IPS DF 6.9 (cell line): ENCODE data around the gene SNTB2.

Source experiments
- DNase-seq: peaks from one replicate; pipeline ENCODE4 v3.0.0-alpha.2; 2013; ENCODE audit warnings: low read depth, low spot score
- H3K27ac ChIP-seq: one replicate; pipeline ENCODE4 v1.5.1; 2013; ENCODE audit warnings: low read length, control low read depth
- H3K27me3 ChIP-seq: 2 replicates; pipeline ENCODE4 v1.6.1; 2013; ENCODE audit warnings: mild to moderate bottlenecking, low read length; ENCODE audit not compliant: control insufficient read depth, insufficient read depth
- H3K36me3 ChIP-seq: 2 replicates; pipeline ENCODE4 v1.6.1; 2013; ENCODE audit warnings: low read length; ENCODE audit not compliant: control insufficient read depth, insufficient read depth
- H3K4me1 ChIP-seq: 2 replicates; pipeline ENCODE4 v1.6.1; 2013; ENCODE audit warnings: low read length; ENCODE audit not compliant: control insufficient read depth, insufficient read depth
- H3K4me3 ChIP-seq: 2 replicates; pipeline ENCODE4 v1.5.1; 2013; ENCODE audit warnings: mild to moderate bottlenecking, low read length
- H3K9me3 ChIP-seq: 2 replicates; pipeline ENCODE4 v1.6.1; 2013; ENCODE audit warnings: low read length, inconsistent platforms; ENCODE audit not compliant: control insufficient read depth, insufficient read depth
- WGBS: extraction: QIAGEN DNeasy Blood & Tissue Kit; methylation state at CpG from one replicate; pipeline ENCODE4 v1.1.7; 2013; ENCODE audit warnings: mixed read lengths, missing lambda C conversion rate; ENCODE audit not compliant: insufficient read length, insufficient coverage; 5-methylcytosine and 5-hydroxymethylcytosine counted together

SNTB2 gene

GRCh38 chr16:69160192-69160591 lies 26.8 kb upstream of the SNTB2 start:
- H3K9me3 ChIP-seq = no peaks in the 10 kb centered on the region

DNA sequence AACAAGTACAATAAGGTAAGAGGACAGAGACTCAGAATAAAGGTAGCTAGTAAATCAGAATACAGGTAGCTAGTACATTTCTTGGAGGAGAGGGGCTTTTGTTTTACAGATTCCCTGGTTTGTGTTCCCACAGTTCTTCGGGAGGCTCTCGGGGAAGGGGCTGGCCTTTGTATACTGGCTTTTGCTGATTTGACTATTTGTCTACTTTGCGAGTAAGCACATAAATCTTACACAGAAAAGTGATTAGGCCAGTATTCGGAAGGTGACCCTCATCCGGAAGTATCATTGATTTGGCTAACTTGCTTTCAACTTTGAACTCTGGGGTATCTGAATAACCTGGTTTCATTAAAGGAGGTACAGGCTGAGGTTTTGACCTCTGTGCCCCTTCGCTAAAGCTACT lies 21.4 kb upstream of the SNTB2 start:
- H3K27ac ChIP-seq = no peak overlapping the region
- H3K36me3 ChIP-seq = peaks cover 34% of the 10 kb centered on the region; the same call in 1 of the 2 replicates
- H3K27me3 ChIP-seq = no peaks in the 10 kb centered on the region
- DNase-seq = no peak
- H3K9me3 ChIP-seq = no peaks in the 10 kb centered on the region
- WGBS = no CpG with 5 or more reads among the region's 6 CpGs
- H3K4me3 ChIP-seq = no peak overlapping the region
- H3K4me1 ChIP-seq = no peaks in the 10 kb centered on the region

More at GRCh38 chr16:69160192-69160591, 26.8 kb upstream of the SNTB2 start:
- Histone ChIP-seq H3K27ac (no peak overlapping the region), H3K4me1 (no peaks in the 10 kb centered on the region), H3K36me3 (peaks cover 33% of the 10 kb centered on the region; the same call in 1 of the 2 replicates), H3K4me3 (no peak overlapping the region), H3K27me3 (no peaks in the 10 kb centered on the region)
- no CpG with 5 or more reads among the region's 1 CpG for WGBS
- no peak for DNase-seq

GRCh38 chr16:69166221-69166833 lies 20.6 kb upstream of the SNTB2 start:
- no CpG with 5 or more reads among the region's 8 CpGs for WGBS
- DNase-seq = no peak
- Histone ChIP-seq H3K27me3 (no peaks in the 10 kb centered on the region), H3K4me3 (no peak overlapping the region), H3K36me3 (peaks cover 31% of the 10 kb centered on the region; the same call in 1 of the 2 replicates), H3K27ac (no peak overlapping the region), H3K9me3 (no peaks in the 10 kb centered on the region), H3K4me1 (no peaks in the 10 kb centered on the region)

- no peaks in the 10 kb centered on the region for H3K4me1 ChIP-seq
- H3K9me3 ChIP-seq = no peaks in the 10 kb centered on the region
- no peak for DNase-seq
- H3K27ac ChIP-seq = no peak overlapping the region
- 100% methylated on average over 1 of the region's 7 CpGs for WGBS
- H3K36me3 ChIP-seq = peaks cover 26% of the 10 kb centered on the region; the same call in 1 of the 2 replicates
- H3K27me3 ChIP-seq = no peaks in the 10 kb centered on the region
- no peak overlapping the region for H3K4me3 ChIP-seq
These were observed 19.7 kb upstream of the SNTB2 start for GRCh38 chr16:69166946-69167930.

- WGBS = no CpG with 5 or more reads among the region's 4 CpGs
- Histone ChIP-seq H3K27me3 (no peaks in the 10 kb centered on the region), H3K4me1 (no peaks in the 10 kb centered on the region), H3K4me3 (no peak overlapping the region), H3K27ac (no peak overlapping the region), H3K36me3 (peaks cover 23% of the 10 kb centered on the region; the same call in 1 of the 2 replicates), H3K9me3 (no peaks in the 10 kb centered on the region)
- DNase-seq = no peak
These were observed 17.9 kb upstream of the SNTB2 start for GRCh38 chr16:69169051-69169450.

- DNase-seq = no peak
- no peaks in the 10 kb centered on the region for H3K4me1 ChIP-seq
- H3K36me3 ChIP-seq = peaks cover 20% of the 10 kb centered on the region; the same call in 1 of the 2 replicates
- WGBS = no CpG with 5 or more reads among the region's 6 CpGs
- H3K9me3 ChIP-seq = no peaks in the 10 kb centered on the region
- no peak overlapping the region for H3K4me3 ChIP-seq
- H3K27ac ChIP-seq = no peak overlapping the region
- no peaks in the 10 kb centered on the region for H3K27me3 ChIP-seq
These were observed 17.2 kb upstream of the SNTB2 start for GRCh38 chr16:69169607-69170352.

GRCh38 chr16:69171325-69172084 lies 15.5 kb upstream of the SNTB2 start:
- Histone ChIP-seq H3K36me3 (peaks cover 13% of the 10 kb centered on the region; the same call in 1 of the 2 replicates), H3K27me3 (no peaks in the 10 kb centered on the region), H3K4me1 (no peaks in the 10 kb centered on the region), H3K27ac (no peak overlapping the region), H3K4me3 (no peak overlapping the region), H3K9me3 (no peaks in the 10 kb centered on the region)
- WGBS = no CpG with 5 or more reads among the region's 6 CpGs
- DNase-seq = no peak

DNA sequence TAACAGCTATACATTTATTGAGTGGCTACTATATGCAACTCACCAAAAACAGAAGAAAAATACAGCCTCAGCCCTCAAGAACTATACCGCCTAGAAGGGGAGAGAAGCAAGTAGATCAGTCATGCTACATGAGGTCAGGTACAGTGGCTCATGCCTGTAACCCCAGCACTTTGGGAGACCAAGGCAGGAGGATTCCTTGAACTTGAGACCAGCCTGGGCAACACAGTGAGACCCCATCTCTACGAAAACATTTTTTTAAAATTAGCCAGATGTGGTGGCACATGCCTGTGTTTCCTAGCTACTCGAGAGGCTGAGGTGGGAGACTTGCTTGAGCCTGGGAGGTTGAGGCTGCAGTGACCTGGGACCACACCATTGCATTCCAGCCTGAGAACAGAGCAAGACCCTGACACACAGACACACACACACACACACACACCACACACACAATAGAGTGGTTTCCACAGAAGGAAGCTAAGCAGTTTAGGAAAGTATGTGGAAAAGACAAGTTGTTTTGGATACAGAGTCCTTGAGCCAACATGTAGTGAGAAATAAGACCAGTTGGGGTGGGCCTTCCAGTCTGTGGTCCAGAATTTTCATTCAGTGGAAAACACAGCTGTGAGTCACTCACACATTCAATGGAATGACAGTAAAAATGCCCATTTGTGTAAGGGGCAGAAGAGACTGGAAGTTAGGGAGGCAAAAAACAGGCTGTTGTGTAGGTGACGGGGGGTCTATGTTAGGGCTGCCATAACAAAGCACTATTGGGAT lies 10.7 kb upstream of the SNTB2 start:
- H3K36me3 ChIP-seq = no peaks in the 10 kb centered on the region
- DNase-seq = no peak
- no peak overlapping the region for H3K4me3 ChIP-seq
- H3K27me3 ChIP-seq = no peaks in the 10 kb centered on the region
- WGBS = no CpG with 5 or more reads among the region's 4 CpGs
- no peak overlapping the region for H3K27ac ChIP-seq
- no peaks in the 10 kb centered on the region for H3K4me1 ChIP-seq
- no peaks in the 10 kb centered on the region for H3K9me3 ChIP-seq

GRCh38 chr16:69179328-69180010 lies 7.5 kb upstream of the SNTB2 start:
- Histone ChIP-seq H3K9me3 (no peaks in the 10 kb centered on the region), H3K27ac (no peak overlapping the region), H3K27me3 (no peaks in the 10 kb centered on the region), H3K4me3 (no peak overlapping the region), H3K36me3 (no peaks in the 10 kb centered on the region), H3K4me1 (no peaks in the 10 kb centered on the region)
- no CpG with 5 or more reads among the region's 6 CpGs for WGBS
- DNase-seq = no peak
